GM21360 (cell line): Measurements from ENCODE around the gene GMNC.

Experiments used
- ATAC-seq: cut with Tn5 transposase; IDR thresholded peaks from one replicate; pipeline ENCODE4 v1.9.1; 2021; ENCODE audit warnings: mild to moderate bottlenecking, moderate library complexity; ENCODE audit not compliant: unreplicated experiment

GMNC gene

GRCh38 chr3:190849607-190850006 is 12.9 kb downstream of the GMNC start:
- ATAC-seq, result no peak

GRCh38 chr3:190848870-190849269 is 13.6 kb downstream of the GMNC start:
- ATAC-seq, result no peak

GRCh38 chr3:190847436-190847835 is 15.1 kb downstream of the GMNC start:
- no peak for ATAC-seq

- ATAC-seq, result no peak
These were observed 22.3 kb downstream of the GMNC start for GRCh38 chr3:190840146-190840545.

GRCh38 chr3:190831225-190831624 is 31.3 kb downstream of the GMNC start:
- no peak for ATAC-seq

- ATAC-seq, result no peak
These were observed 32.5 kb downstream of the GMNC start for GRCh38 chr3:190830031-190830430.

GRCh38 chr3:190826018-190826417 is 36.5 kb downstream of the GMNC start:
- no peak for ATAC-seq

GRCh38 chr3:190825386-190826016 is 37.0 kb downstream of the GMNC start:
- no peak for ATAC-seq

GRCh38 chr3:190811775-190812480 is 50.6 kb downstream of the GMNC start:
- peak; percentile 87 for ATAC-seq

GRCh38 chr3:190810957-190811356 is 51.5 kb downstream of the GMNC start:
- ATAC-seq, result no peak

GRCh38 chr3:190809351-190809750 is 53.1 kb downstream of the GMNC start:
- ATAC-seq, result no peak

- ATAC-seq, result no peak
These were observed 54.6 kb downstream of the GMNC start for GRCh38 chr3:190807719-190808375.
